ENCODE measurements around the gene JTB. TPM values are rescaled to one million over a fixed set of nuclear protein-coding genes. Genes with fewer than 3 reads are reported as not detected.

Gene JTB
- polyA plus RNA-seq, 2 of the 4 experiments (the other 2 are of a cell fraction), result 106 to 162 TPM

DNA sequence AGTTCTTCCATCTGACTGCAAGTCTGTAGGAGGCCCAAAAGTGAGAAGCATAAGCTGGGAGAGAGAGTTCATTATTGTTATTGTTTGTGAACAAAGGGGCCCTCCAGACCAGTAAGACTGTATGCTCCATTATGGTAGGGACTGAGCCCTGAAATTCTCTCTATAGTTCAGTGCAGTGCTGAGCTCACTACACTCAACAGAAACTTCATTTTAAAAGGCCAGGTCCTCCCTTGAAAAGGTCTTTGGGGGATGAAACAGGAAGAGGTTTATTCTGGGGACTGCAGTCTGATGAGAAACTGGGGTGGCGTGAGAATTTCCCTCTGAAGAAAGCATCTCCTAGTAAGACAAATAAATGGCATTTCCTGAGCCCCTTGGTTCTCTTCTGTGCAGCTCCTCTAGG, 49.2 kb downstream of the JTB start (continued):
- TF ChIP-seq, protein P1, sequence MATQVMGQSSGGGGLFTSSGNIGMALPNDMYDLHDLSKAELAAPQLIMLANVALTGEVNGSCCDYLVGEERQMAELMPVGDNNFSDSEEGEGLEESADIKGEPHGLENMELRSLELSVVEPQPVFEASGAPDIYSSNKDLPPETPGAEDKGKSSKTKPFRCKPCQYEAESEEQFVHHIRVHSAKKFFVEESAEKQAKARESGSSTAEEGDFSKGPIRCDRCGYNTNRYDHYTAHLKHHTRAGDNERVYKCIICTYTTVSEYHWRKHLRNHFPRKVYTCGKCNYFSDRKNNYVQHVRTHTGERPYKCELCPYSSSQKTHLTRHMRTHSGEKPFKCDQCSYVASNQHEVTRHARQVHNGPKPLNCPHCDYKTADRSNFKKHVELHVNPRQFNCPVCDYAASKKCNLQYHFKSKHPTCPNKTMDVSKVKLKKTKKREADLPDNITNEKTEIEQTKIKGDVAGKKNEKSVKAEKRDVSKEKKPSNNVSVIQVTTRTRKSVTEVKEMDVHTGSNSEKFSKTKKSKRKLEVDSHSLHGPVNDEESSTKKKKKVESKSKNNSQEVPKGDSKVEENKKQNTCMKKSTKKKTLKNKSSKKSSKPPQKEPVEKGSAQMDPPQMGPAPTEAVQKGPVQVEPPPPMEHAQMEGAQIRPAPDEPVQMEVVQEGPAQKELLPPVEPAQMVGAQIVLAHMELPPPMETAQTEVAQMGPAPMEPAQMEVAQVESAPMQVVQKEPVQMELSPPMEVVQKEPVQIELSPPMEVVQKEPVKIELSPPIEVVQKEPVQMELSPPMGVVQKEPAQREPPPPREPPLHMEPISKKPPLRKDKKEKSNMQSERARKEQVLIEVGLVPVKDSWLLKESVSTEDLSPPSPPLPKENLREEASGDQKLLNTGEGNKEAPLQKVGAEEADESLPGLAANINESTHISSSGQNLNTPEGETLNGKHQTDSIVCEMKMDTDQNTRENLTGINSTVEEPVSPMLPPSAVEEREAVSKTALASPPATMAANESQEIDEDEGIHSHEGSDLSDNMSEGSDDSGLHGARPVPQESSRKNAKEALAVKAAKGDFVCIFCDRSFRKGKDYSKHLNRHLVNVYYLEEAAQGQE (IDR thresholded peaks at IDR 0.05), result no peak
- no peak for TF ChIP-seq ZSCAN20 (CRISPR knock-in tag; IDR thresholded peaks at IDR 0.05)
- TF ChIP-seq, protein P2, sequence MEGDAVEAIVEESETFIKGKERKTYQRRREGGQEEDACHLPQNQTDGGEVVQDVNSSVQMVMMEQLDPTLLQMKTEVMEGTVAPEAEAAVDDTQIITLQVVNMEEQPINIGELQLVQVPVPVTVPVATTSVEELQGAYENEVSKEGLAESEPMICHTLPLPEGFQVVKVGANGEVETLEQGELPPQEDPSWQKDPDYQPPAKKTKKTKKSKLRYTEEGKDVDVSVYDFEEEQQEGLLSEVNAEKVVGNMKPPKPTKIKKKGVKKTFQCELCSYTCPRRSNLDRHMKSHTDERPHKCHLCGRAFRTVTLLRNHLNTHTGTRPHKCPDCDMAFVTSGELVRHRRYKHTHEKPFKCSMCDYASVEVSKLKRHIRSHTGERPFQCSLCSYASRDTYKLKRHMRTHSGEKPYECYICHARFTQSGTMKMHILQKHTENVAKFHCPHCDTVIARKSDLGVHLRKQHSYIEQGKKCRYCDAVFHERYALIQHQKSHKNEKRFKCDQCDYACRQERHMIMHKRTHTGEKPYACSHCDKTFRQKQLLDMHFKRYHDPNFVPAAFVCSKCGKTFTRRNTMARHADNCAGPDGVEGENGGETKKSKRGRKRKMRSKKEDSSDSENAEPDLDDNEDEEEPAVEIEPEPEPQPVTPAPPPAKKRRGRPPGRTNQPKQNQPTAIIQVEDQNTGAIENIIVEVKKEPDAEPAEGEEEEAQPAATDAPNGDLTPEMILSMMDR (IDR thresholded peaks at IDR 0.05), result no peak
- no peak for TF ChIP-seq CBX8 (IDR thresholded peaks at IDR 0.05)
- no peak for TF ChIP-seq HOXB5 (CRISPR knock-in tag; IDR thresholded peaks at IDR 0.05)
- TF ChIP-seq POLR2AphosphoS2 (conservative IDR thresholded peaks at IDR 0.05; ENCODE audit: low read length), result no peak

DNA sequence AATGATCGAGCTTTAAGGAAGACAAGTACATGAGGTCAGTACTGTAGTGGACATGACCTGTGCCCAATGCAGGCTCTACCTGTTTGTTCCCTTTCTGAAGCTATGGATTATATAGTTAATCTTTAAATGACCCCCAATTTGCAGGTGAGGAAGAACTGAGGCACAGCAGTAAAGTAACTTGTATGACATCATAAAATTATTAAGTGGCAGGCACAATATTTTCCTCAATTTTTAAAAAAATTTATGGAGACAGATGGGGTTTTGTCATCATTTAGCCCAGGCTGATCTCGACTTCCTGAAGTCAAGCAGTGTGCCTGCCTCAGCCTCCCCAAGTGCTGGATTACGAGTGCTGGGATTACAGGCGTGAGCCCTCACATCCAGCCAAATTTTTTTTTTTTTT, 51.1 kb downstream of the JTB start:
- H3K4me2 ChIP-seq, result no peak overlapping the region
- H3K4me1 ChIP-seq, result peaks cover 8% of the 10 kb centered on the region; the same call in 1 of the 3 replicates
- no peak for DNase-seq (ENCODE audit: low read depth in 1 of 2, low spot score in 1 of 2)
- FAIRE-seq, result no peak
- no peak overlapping the region for H3K27ac ChIP-seq
- no peaks in the 10 kb centered on the region for H3K9me3 ChIP-seq
- 77% methylated on average over 4 of the region's 4 CpGs for WGBS (ENCODE audit: missing lambda C conversion rate)
- H3K4me3 ChIP-seq, result no peak overlapping the region
- TF ChIP-seq RNF2 (IDR thresholded peaks at IDR 0.05; ENCODE audit: borderline replicate concordance, low read depth) (no peak), MYC (IDR thresholded peaks at IDR 0.05; ENCODE audit: borderline replicate concordance, low read length) (no peak), KDM1A (IDR thresholded peaks at IDR 0.05; ENCODE audit: low read depth) (no peak), HOXA7 (CRISPR knock-in tag; IDR thresholded peaks at IDR 0.05) (no peak), NR3C1 (IDR thresholded peaks at IDR 0.05) (no peak), ZC3H11A (IDR thresholded peaks at IDR 0.05) (no peak), CHD4 (IDR thresholded peaks at IDR 0.05; ENCODE audit: borderline replicate concordance) (no peak), HOXB5 (CRISPR knock-in tag; IDR thresholded peaks at IDR 0.05) (no peak)
- TF ChIP-seq, protein P3, sequence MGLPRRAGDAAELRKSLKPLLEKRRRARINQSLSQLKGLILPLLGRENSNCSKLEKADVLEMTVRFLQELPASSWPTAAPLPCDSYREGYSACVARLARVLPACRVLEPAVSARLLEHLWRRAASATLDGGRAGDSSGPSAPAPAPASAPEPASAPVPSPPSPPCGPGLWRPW (IDR thresholded peaks at IDR 0.05), result no peak
- TF ChIP-seq, protein P2 (IDR thresholded peaks at IDR 0.05), result no peak
- TF ChIP-seq, protein P4, sequence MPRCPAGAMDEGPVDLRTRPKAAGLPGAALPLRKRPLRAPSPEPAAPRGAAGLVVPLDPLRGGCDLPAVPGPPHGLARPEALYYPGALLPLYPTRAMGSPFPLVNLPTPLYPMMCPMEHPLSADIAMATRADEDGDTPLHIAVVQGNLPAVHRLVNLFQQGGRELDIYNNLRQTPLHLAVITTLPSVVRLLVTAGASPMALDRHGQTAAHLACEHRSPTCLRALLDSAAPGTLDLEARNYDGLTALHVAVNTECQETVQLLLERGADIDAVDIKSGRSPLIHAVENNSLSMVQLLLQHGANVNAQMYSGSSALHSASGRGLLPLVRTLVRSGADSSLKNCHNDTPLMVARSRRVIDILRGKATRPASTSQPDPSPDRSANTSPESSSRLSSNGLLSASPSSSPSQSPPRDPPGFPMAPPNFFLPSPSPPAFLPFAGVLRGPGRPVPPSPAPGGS (IDR thresholded peaks at IDR 0.05), result no peak
- TF ChIP-seq, protein P5, sequence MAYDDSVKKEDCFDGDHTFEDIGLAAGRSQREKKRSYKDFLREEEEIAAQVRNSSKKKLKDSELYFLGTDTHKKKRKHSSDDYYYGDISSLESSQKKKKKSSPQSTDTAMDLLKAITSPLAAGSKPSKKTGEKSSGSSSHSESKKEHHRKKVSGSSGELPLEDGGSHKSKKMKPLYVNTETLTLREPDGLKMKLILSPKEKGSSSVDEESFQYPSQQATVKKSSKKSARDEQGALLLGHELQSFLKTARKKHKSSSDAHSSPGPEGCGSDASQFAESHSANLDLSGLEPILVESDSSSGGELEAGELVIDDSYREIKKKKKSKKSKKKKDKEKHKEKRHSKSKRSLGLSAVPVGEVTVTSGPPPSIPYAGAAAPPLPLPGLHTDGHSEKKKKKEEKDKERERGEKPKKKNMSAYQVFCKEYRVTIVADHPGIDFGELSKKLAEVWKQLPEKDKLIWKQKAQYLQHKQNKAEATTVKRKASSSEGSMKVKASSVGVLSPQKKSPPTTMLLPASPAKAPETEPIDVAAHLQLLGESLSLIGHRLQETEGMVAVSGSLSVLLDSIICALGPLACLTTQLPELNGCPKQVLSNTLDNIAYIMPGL (CRISPR knock-in tag; IDR thresholded peaks at IDR 0.05; ENCODE audit: borderline replicate concordance), result no peak
- TF ChIP-seq, protein P6, sequence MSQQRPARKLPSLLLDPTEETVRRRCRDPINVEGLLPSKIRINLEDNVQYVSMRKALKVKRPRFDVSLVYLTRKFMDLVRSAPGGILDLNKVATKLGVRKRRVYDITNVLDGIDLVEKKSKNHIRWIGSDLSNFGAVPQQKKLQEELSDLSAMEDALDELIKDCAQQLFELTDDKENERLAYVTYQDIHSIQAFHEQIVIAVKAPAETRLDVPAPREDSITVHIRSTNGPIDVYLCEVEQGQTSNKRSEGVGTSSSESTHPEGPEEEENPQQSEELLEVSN (IDR thresholded peaks at IDR 0.05; ENCODE audit: borderline replicate concordance, low read depth), result no peak
- ChIA-PET POLR2A (no interaction called here), CTCF (interaction anchor here (0.7 to 2.8 kb wide), 4 partner anchors 20 to 119 kb away, joined by 3 to 12 read pairs (median 4); partner anchors contain the start of gene DENND4B)
- ATAC-seq, result no peak
